ENCODE results near the gene RIMBP2.
A peak's percentile ranks its signal among the peaks of the same experiment; 100 is the strongest.

RIMBP2 gene

GRCh38 chr12:130497321-130497720 lies 218.8 kb downstream of the RIMBP2 start:
- DNase-seq = no peak

- DNase-seq = no peak
Observed at GRCh38 chr12:130496516-130497120, 219.5 kb downstream of the RIMBP2 start.

- DNase-seq = no peak
Observed at GRCh38 chr12:130495156-130495555, 220.9 kb downstream of the RIMBP2 start.

GRCh38 chr12:130494736-130495135 lies 221.4 kb downstream of the RIMBP2 start:
- no peak for DNase-seq

- DNase-seq = no peak
Observed at GRCh38 chr12:130493951-130494350, 222.1 kb downstream of the RIMBP2 start.

GRCh38 chr12:130491421-130492357 lies 224.4 kb downstream of the RIMBP2 start:
- DNase-seq = no peak

- DNase-seq = no peak
Observed at GRCh38 chr12:130490674-130491073, 225.4 kb downstream of the RIMBP2 start.

- no peak for DNase-seq
Observed at GRCh38 chr12:130489293-130489692, 226.8 kb downstream of the RIMBP2 start.

- DNase-seq = no peak
Observed at GRCh38 chr12:130488358-130488710, 227.8 kb downstream of the RIMBP2 start.

- DNase-seq = no peak
Observed at GRCh38 chr12:130487636-130488357, 228.3 kb downstream of the RIMBP2 start.

GRCh38 chr12:130486891-130487416 lies 229.1 kb downstream of the RIMBP2 start:
- no peak for DNase-seq

- no peak for DNase-seq
Observed at GRCh38 chr12:130486146-130486435, 230.0 kb downstream of the RIMBP2 start.

GRCh38 chr12:130485291-130486145 lies 230.6 kb downstream of the RIMBP2 start:
- no peak for DNase-seq

- no peak for DNase-seq
Observed at GRCh38 chr12:130484221-130484620, 231.9 kb downstream of the RIMBP2 start.

GRCh38 chr12:130483616-130484180 lies 232.4 kb downstream of the RIMBP2 start:
- no peak for DNase-seq

- peak; percentile 31 for DNase-seq
Observed at GRCh38 chr12:130482448-130482847, 233.7 kb downstream of the RIMBP2 start.

GRCh38 chr12:130481392-130481879 lies 234.7 kb downstream of the RIMBP2 start:
- DNase-seq = no peak

- DNase-seq = peak; percentile 71
Observed at GRCh38 chr12:130480887-130481286, 235.2 kb downstream of the RIMBP2 start.

- no peak for DNase-seq
Observed at GRCh38 chr12:130480231-130480630, 235.9 kb downstream of the RIMBP2 start.

- DNase-seq = no peak
Observed at GRCh38 chr12:130479401-130480125, 236.5 kb downstream of the RIMBP2 start.

- DNase-seq = no peak
Observed at GRCh38 chr12:130478786-130479185, 237.3 kb downstream of the RIMBP2 start.
